Posterior cingulate gyrus (tissue), 11 donors: ENCODE results near the gene GPHB5.
"Not testable (repeated sequence)": the region's sequence is repeated elsewhere in the genome, so short reads cannot be mapped to it uniquely, and the experiment has no call there.

ENCODE experiments used
- DNase-seq, 10 donors: peaks; one replicate each; pipeline versions ENCODE4 v3.0.0 to v3.0.0-alpha.2; 2020 to 2021; ENCODE audit warnings: mixed read lengths in 3 of 10
- intact Hi-C: fragments of 100-400 bp; cut with DNase I; formaldehyde crosslinking; loops from one replicate; pipeline ENCODE4 v1.15.1; 2023

GPHB5 gene

DNA sequence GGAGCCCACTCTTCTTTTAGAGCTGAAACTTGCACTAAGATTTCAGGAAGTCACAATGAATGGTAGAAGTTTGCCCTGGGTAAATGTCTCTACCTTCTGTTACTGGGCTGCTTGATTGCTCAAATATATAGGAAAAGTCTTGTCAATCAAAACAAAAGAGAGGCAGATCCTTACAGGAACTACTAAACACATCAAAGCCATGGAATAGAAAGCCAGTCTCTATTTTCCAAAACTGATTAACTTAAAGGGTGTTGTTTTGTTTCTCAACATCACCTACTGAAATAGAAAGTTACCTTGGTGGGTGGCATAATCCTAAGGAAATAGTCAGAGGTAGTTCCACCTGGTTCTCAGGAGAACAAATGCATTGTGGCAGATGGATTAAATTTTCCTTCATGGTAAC, at the start of gene GPHB5:
Gene GPHB5, minus strand, starts transcription at position 101 of the 400 bp plus-strand sequence. CDS start 1,086 bp downstream, outside the sequence.
- no peak for DNase-seq
- intact Hi-C loops: no loop called here

GRCh38 chr14:63367742-63368364, 49.1 kb upstream of the GPHB5 start:
- no peak for DNase-seq
- intact Hi-C loops: no loop called here

DNA sequence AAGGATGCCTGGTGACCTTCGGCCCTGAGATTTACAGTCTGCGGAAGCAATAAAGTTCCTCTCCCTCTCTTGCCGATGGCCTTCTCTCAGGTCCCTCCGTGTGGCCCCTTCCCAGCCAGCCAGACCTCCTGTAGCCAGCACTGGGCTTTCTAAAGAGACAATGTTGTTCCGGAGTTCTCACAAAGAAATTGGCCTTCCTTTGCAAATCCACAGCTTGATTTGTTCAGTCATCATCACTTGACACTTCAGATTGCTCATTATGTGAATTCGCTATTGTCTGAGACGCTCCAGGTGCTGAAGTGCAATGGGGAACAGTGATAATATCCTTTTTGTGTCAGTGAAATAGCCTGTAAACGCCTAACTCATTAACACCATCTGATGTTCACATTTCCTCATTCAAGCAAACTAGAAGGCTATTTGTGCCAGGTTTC, 43.7 kb upstream of the GPHB5 start:
- no peak for DNase-seq
- intact Hi-C loops: no loop called here

DNA sequence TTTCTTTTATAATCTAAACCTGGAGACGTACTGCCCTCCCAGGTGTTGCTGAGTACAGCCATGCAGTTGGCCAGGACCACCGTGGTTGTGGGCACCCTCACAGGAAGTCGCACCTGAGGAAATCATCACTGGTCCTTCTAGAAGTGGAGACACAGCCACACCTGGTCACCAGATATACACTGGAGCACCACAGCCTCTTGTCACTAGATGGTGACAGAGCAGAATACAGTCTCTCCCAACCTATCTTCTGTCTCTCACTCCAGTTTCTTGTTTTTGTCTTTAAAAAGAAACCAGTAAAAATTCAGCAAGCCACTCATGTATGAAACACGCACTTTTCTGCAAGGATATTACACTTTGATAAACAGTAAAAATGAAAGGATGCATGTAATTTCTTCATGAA, 43.1 kb upstream of the GPHB5 start:
- intact Hi-C loops: no loop called here
- no peak for DNase-seq

DNA sequence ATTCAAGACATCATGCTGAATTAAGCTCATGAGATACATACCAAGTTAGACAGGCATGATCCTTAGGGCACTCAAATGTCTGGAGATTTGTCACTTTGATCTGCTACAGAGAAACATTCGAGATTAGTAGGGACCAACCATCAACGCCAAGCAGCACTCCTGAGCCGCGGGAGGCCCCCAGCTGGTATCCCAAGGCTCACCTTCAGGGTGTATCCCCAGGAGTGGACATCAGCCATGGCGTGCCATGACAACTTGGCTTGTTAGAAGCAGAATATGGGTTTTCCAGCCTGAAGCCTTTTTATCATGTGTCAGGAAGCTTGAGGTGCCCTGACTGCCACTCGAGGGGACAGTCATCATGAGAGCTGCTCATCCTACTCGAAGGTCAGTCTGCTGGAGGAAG, 39.1 kb upstream of the GPHB5 start:
- intact Hi-C loops: no loop called here
- no peak for DNase-seq

- intact Hi-C loops: no loop called here
- no peak for DNase-seq
Measured at GRCh38 chr14:63345826-63346225, 27.1 kb upstream of the GPHB5 start.

DNA sequence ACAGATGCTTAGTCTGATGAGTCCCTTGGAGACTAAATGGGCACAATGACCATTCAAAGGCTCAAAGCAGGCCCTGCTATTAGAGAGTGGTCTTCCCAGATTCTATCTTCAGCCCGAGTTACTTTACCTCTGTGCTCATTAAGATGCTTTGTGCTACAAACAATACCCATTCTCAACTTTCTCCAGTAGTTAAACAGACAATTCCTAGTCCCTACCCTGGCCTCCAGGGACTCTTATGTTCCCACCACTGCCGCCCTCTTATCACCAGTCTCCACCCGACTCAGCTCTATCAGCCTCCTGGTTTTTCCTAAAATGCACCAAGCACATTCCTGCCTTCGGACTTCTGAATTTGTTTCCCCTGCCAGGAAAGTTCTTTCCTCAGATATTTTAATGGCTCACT, 25.6 kb upstream of the GPHB5 start:
- DNase-seq: no peak
- intact Hi-C loops: no loop called here

GRCh38 chr14:63343878-63344277, 25.1 kb upstream of the GPHB5 start:
- DNase-seq: no peak
- intact Hi-C loops: no loop called here

DNA sequence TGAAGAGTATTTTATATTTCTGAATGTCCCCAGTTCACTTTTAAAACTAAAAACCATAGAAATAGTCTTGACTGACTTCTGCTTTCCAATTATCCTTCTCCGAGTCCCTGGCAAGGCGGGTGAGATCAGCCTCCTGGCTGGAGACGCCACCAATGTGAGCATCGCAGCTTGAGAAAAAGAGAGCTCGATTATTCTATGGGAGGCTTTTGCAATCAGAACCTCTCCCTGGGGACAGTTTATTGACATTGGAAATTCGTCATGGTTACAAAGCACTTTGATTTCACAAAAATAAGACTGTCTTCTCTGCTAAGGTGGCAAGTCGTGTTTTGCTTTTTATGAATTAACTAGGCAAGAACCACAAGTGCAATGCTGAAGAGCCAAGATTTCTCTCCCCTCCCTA, 23.6 kb upstream of the GPHB5 start:
- DNase-seq: no peak
- intact Hi-C loops: no loop called here

DNA sequence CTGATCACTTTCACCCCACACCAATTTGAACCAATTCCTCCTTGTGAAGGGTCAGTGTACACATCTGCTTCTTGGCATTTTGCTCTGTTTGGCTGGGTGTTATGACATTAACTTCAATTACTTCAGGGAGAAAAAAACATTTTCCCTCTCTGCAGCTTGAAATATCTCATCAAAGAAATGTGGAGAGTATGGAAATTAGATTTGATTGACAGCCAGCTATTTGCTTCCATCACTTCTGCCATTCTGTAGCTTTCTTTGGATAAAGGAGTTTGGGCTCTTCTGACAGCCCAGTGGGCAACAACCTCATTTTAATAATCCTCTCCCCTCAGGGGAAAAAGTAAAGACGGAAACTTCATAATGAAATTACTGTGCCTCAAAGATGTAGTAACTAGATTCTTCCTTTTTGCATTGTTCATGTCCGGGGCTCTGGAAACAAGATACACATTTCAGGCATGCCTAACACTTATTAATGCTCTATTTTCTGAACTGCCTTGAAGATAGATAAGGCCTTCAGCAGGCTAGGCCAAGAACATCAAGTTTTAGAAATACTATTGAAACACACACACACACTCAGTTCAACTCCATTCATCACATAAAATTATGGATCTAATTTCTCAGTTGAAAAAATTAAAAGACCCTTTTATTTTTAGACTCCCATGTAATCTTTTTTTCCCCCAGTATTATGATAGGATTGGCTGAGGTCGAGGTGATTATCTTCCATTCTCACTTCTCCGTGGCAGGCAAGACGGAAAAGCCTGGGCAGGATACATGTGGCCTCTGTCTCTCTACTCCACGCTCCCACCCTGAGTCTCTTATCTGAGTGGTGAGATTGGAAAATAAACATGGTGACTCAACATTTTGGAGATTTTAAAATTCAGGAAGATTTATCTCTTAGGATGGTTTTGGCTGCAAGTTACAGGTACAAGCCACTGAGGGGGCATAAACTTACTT, 10.3 kb upstream of the GPHB5 start:
- DNase-seq: no peak
- intact Hi-C loops: no loop called here

GRCh38 chr14:63326840-63327239, 8.1 kb upstream of the GPHB5 start:
- DNase-seq: no peak
- intact Hi-C loops: no loop called here

GRCh38 chr14:63322897-63323573, 4.3 kb upstream of the GPHB5 start:
- DNase-seq: no peak
- intact Hi-C loops: no loop called here

DNA sequence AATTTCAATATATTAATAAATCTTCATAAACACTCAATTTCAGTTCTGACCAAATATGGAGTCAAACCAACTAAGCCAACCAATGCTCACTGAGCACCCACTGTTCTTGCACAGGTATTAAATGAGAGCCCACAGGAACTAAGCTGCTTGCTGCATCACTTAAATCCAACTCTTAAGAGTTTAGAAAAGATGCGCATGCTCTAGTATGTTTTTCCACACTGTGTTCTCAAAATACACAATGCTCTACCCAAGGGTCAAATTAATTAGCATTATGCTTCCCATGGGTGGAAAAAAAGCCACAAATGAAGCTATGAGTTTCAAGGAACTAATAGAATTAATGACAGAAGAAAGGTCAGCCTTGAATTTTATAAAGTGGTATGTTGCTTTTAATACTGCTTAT, 3.7 kb upstream of the GPHB5 start:
- no peak for DNase-seq
- intact Hi-C loops: no loop called here

DNA sequence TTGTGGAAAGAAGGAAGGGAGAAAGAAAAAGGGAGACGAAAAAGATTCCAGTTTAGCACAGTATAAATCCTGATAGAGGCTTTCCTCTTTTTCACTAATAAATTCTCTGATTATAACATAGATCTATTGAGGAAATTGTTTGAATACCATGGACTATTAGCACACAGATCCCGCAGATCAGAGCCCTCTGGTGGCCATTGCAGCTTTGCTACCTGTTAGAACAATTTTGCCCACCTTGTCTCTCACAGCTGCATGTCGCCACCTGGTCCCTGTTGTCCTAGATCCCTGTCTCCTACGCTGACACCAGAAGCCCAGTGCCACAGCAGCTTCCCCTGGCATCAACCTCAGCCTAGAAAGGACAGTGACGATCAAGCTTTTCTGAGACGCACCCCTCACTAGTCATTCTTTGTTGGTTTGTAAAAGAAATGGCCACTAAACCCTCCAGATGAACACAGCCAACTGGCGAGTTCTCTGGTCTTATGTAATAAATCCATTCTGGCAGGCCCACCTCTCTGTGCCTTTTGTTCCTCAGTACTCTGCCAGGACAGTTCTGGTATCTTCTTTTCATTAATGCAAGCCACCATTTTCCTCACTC, 9.9 kb downstream of the GPHB5 start:
- DNase-seq: no peak
- intact Hi-C loops: no loop called here

GRCh38 chr14:63304429-63304828, 14.3 kb downstream of the GPHB5 start:
- intact Hi-C loops, DNase-seq: not testable (repeated sequence)

- intact Hi-C loops: no loop called here
- no peak for DNase-seq
Measured at GRCh38 chr14:63301891-63302534, 16.7 kb downstream of the GPHB5 start.

DNA sequence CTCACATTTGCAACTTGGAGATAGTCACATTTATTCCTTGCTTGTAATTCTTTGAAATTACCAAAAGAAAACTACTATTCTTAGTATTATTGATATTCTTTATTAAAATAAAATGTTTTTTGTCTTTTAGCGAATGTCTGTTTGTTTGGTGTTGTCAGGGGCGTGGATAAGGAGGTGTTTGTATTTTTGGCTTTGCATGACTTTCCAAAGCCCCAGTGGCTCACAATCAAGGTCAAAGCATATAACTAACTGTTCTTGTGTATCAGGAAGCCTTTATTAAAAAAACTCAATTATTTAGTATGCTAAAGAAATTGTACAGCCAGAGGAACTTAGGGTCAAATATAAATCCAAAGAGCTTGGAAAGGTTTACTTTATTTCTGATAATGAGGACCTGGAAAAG, 17.9 kb downstream of the GPHB5 start:
- DNase-seq: no peak
- intact Hi-C loops: no loop called here

GRCh38 chr14:63299351-63300110, 19.2 kb downstream of the GPHB5 start:
- intact Hi-C loops: no loop called here
- no peak for DNase-seq

DNA sequence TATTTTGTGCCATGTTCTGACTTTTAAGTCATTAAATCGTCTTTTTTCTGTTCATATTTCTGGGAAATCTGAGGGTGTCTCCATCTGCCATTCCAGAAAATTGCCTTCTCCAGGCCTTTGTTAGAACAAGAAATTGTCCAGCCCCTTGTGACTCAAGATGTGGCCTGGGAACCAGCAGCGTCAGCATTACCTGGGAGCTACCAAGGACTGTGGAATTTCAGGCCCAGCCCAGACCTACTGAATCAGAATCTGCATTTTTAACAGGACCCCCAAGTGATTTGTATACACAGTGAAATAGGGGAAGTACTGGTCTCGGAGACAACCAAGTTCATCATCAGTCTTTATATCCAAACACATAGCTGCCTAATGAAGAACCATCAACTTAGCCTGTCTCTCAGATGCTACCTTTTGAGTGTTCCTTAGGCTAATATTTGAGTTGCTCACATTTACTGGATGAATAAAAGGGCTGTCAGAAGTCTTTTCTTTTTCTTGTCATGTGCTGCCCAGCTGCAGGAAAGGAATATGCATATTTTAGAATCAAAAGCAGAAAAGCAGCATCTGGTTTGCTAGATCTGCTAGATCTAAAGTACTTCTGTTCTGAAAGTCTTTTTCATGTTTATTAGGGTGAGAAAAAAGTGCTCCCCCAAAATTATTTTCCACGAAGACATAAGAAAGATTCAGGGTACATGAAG, 21.2 kb downstream of the GPHB5 start:
- DNase-seq: no peak
- intact Hi-C loops: no loop called here
